ENCODE measurements around the gene SUSD3.

DNA sequence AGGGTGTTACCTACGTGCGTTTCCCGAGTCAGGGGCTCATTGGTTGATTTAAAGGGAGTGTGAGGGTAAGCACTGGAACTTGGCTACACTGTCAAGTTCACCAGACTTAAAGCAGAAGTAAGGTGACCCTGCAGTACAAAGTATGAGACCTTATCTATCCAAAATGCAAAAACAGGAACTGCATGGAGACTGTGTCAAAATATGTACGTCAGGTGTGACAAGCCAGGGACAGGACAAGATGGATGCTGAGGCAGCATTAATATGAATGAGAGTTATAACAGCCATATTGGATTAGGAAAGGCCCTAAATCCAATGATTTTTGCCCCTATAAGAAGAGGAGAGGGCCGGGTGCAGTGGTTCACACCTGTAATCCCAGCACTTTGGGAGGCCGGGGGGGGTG is 15.4 kb upstream of the SUSD3 start:
- TF ChIP-seq, protein P1, sequence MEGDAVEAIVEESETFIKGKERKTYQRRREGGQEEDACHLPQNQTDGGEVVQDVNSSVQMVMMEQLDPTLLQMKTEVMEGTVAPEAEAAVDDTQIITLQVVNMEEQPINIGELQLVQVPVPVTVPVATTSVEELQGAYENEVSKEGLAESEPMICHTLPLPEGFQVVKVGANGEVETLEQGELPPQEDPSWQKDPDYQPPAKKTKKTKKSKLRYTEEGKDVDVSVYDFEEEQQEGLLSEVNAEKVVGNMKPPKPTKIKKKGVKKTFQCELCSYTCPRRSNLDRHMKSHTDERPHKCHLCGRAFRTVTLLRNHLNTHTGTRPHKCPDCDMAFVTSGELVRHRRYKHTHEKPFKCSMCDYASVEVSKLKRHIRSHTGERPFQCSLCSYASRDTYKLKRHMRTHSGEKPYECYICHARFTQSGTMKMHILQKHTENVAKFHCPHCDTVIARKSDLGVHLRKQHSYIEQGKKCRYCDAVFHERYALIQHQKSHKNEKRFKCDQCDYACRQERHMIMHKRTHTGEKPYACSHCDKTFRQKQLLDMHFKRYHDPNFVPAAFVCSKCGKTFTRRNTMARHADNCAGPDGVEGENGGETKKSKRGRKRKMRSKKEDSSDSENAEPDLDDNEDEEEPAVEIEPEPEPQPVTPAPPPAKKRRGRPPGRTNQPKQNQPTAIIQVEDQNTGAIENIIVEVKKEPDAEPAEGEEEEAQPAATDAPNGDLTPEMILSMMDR (IDR thresholded peaks at IDR 0.05): no peak
- TF ChIP-seq POLR2AphosphoS5 (IDR thresholded peaks at IDR 0.05) (no peak), EP300 (IDR thresholded peaks at IDR 0.05) (no peak), POLR2A (IDR thresholded peaks at IDR 0.05) (no peak)
